Panc1 (cell line): ENCODE results near the gene LETMD1. TPM values are rescaled to one million over a fixed set of nuclear protein-coding genes. Genes with fewer than 3 reads are reported as not detected.

Source experiments
- ATAC-seq: fragments of 200-7000 bp; cut with Tn5 transposase; 2 replicates; pipeline ENCODE4 v1.9.1; 2020; ENCODE audit warnings: mild to moderate bottlenecking, moderate library complexity
- BruUV-seq: library from RNA; stranded (reverse); fragments of 400-500 nt; replicated peaks from 2 replicates; lab custom pipeline; 2021; lab: Mats Ljungman, UMichigan
- CTCF ChIA-PET: fragments of 300-600 bp; sonication (Branson Sonifier 250); formaldehyde crosslinking; loops from one replicate; lab custom pipeline; 2022; ENCODE audit warnings: antibody characterized with exemption; lab: Charles Lee
- POLR2A ChIA-PET: fragments of 300-600 bp; sonication (Branson Sonifier 250); formaldehyde crosslinking; loops from one replicate; lab custom pipeline; 2022; ENCODE audit warnings: antibody characterized with exemption; lab: Charles Lee
- DNase-seq: peaks from one replicate; pipeline ENCODE4 v3.0.0-alpha.2; 2010; ENCODE audit warnings: low read depth, low spot score
- H3K27ac ChIP-seq: 2 replicates; pipeline ENCODE4 v1.5.1; 2011; ENCODE audit warnings: mild to moderate bottlenecking, low read length, inconsistent platforms
- H3K27me3 ChIP-seq: fragments of 200-500 bp; sonication (Bioruptor generic); 2 replicates; pipeline ENCODE4 v1.6.0; 2014; ENCODE audit warnings: low read length, inconsistent platforms; ENCODE audit not compliant: control insufficient read depth, insufficient read depth
- H3K36me3 ChIP-seq: fragments of 200-500 bp; sonication (Bioruptor generic); 2 replicates; pipeline ENCODE4 v1.5.1; 2014; ENCODE audit warnings: inconsistent platforms, mild to moderate bottlenecking, low read length, moderate library complexity; ENCODE audit not compliant: control insufficient read depth, insufficient read depth
- H3K4me1 ChIP-seq: 2 replicates; pipeline ENCODE4 v1.5.1; 2011; ENCODE audit warnings: inconsistent platforms, mild to moderate bottlenecking, low read length, moderate library complexity; ENCODE audit not compliant: control insufficient read depth, insufficient read depth
- H3K4me3 ChIP-seq, 2 experiments: 2 replicates each; pipeline ENCODE4 v1.5.1; 2011 to 2012; ENCODE audit warnings: low read depth in 2 of 2, low read length in 2 of 2, mild to moderate bottlenecking in 2 of 2, inconsistent platforms in 1 of 2, moderate library complexity in 1 of 2
- H3K9me3 ChIP-seq: fragments of 200-500 bp; sonication (Bioruptor generic); 2 replicates; pipeline ENCODE4 v1.5.1; 2014; ENCODE audit warnings: low read depth, mild to moderate bottlenecking, inconsistent platforms, low read length, moderate library complexity; ENCODE audit not compliant: control insufficient read depth, insufficient read depth
- CTCF ChIP-seq: fragments of 450-650 bp; IDR thresholded peaks from 2 replicates; pipeline ENCODE4 v1.5.1; 2017; ENCODE audit warnings: mild to moderate bottlenecking
- POLR2AphosphoS5 ChIP-seq: IDR thresholded peaks from 2 replicates; pipeline ENCODE4 v1.6.1; 2012; ENCODE audit warnings: mild to moderate bottlenecking, low read depth, low read length, moderate library complexity
- SIN3A ChIP-seq: IDR thresholded peaks from 2 replicates; pipeline ENCODE4 v1.6.1; 2012; ENCODE audit warnings: low read depth, mild to moderate bottlenecking, low read length, moderate library complexity, borderline replicate concordance; ENCODE audit not compliant: insufficient read depth
- TCF7L2 ChIP-seq: IDR thresholded peaks from 2 replicates; pipeline ENCODE4 v1.6.1; 2011; ENCODE audit warnings: mild to moderate bottlenecking, low read depth, low read length, inconsistent platforms
- in situ Hi-C: cut with HindIII; loops from 2 replicates; pipeline ENCODE4 v1.10.0; 2016; ENCODE audit warnings: low sequenced_read_pairs, low pct_unique_long_range_greater_than_20kb
- intact Hi-C: fragments of 100-400 bp; cut with micrococcal nuclease; formaldehyde crosslinking; loops from one replicate; pipeline ENCODE4 v1.10.0; 2022; ENCODE audit not compliant: unreplicated experiment
- total RNA-seq: library from RNA; stranded (reverse); gene quantifications from one replicate; pipeline ENCODE4 v1.2.1, GENCODE V29; 2021; ENCODE audit not compliant: unreplicated experiment
- TF ChIP-seq, protein P1 (sequence below), 2 experiments: IDR thresholded peaks; 2 replicates each; pipeline ENCODE4 v1.6.1; 2011 to 2012; ENCODE audit warnings: low read depth in 2 of 2, control low read depth in 1 of 2, low read length in 1 of 2, mild to moderate bottlenecking in 1 of 2, moderate library complexity in 1 of 2; ENCODE audit not compliant: insufficient read depth in 1 of 2

LETMD1 gene
- total RNA-seq, 1 experiment from 2014 or later, result 47.9 TPM

DNA sequence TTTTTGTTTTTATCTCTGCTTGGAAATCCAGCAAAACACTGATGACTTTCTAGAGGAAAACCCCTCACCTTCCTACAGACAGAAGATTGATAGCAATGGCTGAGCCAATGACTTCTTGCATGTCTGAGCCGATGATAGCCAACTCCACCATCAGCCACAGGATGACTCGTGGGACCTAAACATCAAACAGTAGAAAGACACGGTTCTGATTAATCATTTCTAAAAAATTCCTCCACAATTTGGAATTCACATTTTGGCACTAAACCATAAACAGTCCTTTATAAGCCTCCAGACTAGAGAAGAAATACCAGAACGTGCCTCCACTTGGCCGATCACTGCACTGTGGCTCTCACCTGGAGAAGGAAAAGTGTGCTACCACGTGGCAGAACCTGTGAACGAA, 47.9 kb upstream of the LETMD1 start:
- intact Hi-C loops (no loop called here), in situ Hi-C loops (no loop called here)
- BruUV-seq, result no TSS peak
- Histone ChIP-seq H3K9me3 (no peaks in the 10 kb centered on the region), H3K27me3 (no peaks in the 10 kb centered on the region), H3K4me1 (no peaks in the 10 kb centered on the region; the same call in 1 of the 2 replicates), H3K36me3 (peaks cover 7% of the 10 kb centered on the region; the same call in 1 of the 2 replicates), H3K4me3 (no peak overlapping the region), H3K27ac (no peak overlapping the region)
- ChIA-PET CTCF (no interaction called here), POLR2A (no interaction called here)
- DNase-seq (no peak), ATAC-seq (no peak)
- TF ChIP-seq SIN3A (no peak), TCF7L2 (no peak), POLR2AphosphoS5 (no peak), CTCF (no peak)
- TF ChIP-seq, protein P1, sequence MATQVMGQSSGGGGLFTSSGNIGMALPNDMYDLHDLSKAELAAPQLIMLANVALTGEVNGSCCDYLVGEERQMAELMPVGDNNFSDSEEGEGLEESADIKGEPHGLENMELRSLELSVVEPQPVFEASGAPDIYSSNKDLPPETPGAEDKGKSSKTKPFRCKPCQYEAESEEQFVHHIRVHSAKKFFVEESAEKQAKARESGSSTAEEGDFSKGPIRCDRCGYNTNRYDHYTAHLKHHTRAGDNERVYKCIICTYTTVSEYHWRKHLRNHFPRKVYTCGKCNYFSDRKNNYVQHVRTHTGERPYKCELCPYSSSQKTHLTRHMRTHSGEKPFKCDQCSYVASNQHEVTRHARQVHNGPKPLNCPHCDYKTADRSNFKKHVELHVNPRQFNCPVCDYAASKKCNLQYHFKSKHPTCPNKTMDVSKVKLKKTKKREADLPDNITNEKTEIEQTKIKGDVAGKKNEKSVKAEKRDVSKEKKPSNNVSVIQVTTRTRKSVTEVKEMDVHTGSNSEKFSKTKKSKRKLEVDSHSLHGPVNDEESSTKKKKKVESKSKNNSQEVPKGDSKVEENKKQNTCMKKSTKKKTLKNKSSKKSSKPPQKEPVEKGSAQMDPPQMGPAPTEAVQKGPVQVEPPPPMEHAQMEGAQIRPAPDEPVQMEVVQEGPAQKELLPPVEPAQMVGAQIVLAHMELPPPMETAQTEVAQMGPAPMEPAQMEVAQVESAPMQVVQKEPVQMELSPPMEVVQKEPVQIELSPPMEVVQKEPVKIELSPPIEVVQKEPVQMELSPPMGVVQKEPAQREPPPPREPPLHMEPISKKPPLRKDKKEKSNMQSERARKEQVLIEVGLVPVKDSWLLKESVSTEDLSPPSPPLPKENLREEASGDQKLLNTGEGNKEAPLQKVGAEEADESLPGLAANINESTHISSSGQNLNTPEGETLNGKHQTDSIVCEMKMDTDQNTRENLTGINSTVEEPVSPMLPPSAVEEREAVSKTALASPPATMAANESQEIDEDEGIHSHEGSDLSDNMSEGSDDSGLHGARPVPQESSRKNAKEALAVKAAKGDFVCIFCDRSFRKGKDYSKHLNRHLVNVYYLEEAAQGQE (IDR thresholded peaks at IDR 0.05; ENCODE audit: insufficient read depth in 1 of 2, low read depth in 2 of 2, low read length in 1 of 2), result no peak

DNA sequence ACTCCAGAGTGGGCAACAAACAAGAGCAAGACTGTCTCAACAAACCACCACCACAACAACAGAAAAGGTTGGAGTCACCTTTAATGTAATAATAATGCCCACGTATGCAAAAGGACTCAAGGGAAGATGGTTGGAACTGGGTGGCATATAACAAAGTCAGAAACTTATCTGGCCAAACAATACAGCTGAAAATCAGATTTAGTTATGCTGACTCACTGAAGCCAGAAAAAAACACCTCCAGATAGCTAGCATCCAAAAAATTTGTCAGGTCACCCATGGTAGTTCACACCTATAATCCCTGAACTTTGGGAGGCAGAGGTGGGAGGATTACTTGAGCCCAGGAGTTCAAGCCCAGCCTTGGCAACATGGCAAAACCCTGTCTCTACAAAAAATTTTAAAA, 46.3 kb upstream of the LETMD1 start:
- no peaks in the 10 kb centered on the region for H3K9me3 ChIP-seq
- H3K27me3 ChIP-seq, result no peaks in the 10 kb centered on the region
- H3K27ac ChIP-seq, result no peak overlapping the region
- ATAC-seq (no peak), DNase-seq (no peak)
- in situ Hi-C loops (no loop called here), intact Hi-C loops (no loop called here)
- TF ChIP-seq SIN3A (no peak), TCF7L2 (no peak), POLR2AphosphoS5 (no peak), CTCF (no peak)
- H3K4me3 ChIP-seq, result no peak overlapping the region
- ChIA-PET CTCF (no interaction called here), POLR2A (interaction anchor here (0.6 kb wide), 1 partner anchor 230 kb away, joined by 3 read pairs; no protein-coding TSS in a partner anchor)
- H3K36me3 ChIP-seq, result peaks cover 4% of the 10 kb centered on the region; the same call in 1 of the 2 replicates
- no peaks in the 10 kb centered on the region; the same call in 1 of the 2 replicates for H3K4me1 ChIP-seq
- no TSS peak for BruUV-seq
